PFSK-1 (cell line): ENCODE results near the gene PFDN1.

Experiments
- SIN3A ChIP-seq: IDR thresholded peaks from 2 replicates; pipeline ENCODE4 v1.6.1; 2012; ENCODE audit warnings: mild to moderate bottlenecking, low read length, moderate library complexity, borderline replicate concordance; ENCODE audit not compliant: insufficient read depth
- TAF1 ChIP-seq: IDR thresholded peaks from 2 replicates; pipeline ENCODE4 v1.6.1; 2012; ENCODE audit warnings: low read length, control low read depth, borderline replicate concordance; ENCODE audit not compliant: insufficient read depth

- TF ChIP-seq SIN3A (no peak), TAF1 (no peak)
Measured at GRCh38 chr5:140348104-140348503, 45.2 kb upstream of the PFDN1 start.
